ENCODE results near the gene NR4A1.
A peak's percentile ranks its signal among the peaks of the same experiment; 100 is the strongest.

- TF ChIP-seq POLR2A (IDR thresholded peaks at IDR 0.05; ENCODE audit: low read depth, low read length), result peak; percentile 83
- TF ChIP-seq TAF1 (IDR thresholded peaks at IDR 0.05; ENCODE audit: low read depth, low read length), result peak; percentile 72
- TF ChIP-seq POLR2AphosphoS5 (IDR thresholded peaks at IDR 0.05; ENCODE audit: low read depth, low read length), result peak; percentile 89
- TF ChIP-seq SPI1 (IDR thresholded peaks at IDR 0.05; ENCODE audit: low read depth, low read length), result peak; percentile 49
- TF ChIP-seq POU2F2 (IDR thresholded peaks at IDR 0.05; ENCODE audit: low read depth, low read length), result peak; percentile 51; the same call in 1 of the 2 replicates
Observed at GRCh38 chr12:52069327-52070184, 18.3 kb downstream of the NR4A1 start, which contains the start of gene ATG101.

Data from GM12891 (cell line).